Testis (tissue), 2 donors: Measurements from ENCODE around the gene RNF220.

Experiments used
- POLR2A ChIP-seq: fragments of 450-650 bp; IDR thresholded peaks from one replicate; pipeline ENCODE4 v1.6.1; 2017; ENCODE audit warnings: antibody characterized with exemption, mild to moderate bottlenecking, moderate library complexity
- TF ChIP-seq, protein P1 (sequence below), 3 experiments: fragments of 450-650 bp in 2 of 3; fragments of 200-600 bp in 1 of 3; sonication (generic) in 1 of 3; IDR thresholded peaks; one replicate each; pipeline ENCODE4 v1.5.1; 2016 to 2019; ENCODE audit warnings: antibody characterized with exemption in 3 of 3, mild to moderate bottlenecking in 2 of 3, moderate library complexity in 1 of 3

DNA sequence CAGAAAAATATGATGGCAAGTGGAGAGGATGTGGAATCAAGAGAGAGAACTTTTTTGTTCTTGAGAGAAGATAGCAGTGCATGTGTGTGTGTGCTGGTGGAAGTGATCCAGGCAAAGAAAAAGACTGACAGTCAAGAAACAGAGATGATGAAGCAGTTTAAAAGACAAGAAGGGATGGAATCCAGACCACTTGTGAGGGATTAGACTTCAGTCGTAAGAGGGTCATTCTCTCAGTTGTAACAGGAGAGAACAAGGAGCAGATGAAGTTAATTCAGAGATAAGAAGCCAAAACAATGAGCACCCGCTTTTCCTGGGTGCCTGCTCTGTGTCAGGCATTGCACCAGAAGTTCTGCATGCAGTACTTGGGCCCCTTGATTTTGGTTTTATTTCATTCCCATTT lies 76.6 kb downstream of the RNF220 start:
- TF ChIP-seq, protein P1, sequence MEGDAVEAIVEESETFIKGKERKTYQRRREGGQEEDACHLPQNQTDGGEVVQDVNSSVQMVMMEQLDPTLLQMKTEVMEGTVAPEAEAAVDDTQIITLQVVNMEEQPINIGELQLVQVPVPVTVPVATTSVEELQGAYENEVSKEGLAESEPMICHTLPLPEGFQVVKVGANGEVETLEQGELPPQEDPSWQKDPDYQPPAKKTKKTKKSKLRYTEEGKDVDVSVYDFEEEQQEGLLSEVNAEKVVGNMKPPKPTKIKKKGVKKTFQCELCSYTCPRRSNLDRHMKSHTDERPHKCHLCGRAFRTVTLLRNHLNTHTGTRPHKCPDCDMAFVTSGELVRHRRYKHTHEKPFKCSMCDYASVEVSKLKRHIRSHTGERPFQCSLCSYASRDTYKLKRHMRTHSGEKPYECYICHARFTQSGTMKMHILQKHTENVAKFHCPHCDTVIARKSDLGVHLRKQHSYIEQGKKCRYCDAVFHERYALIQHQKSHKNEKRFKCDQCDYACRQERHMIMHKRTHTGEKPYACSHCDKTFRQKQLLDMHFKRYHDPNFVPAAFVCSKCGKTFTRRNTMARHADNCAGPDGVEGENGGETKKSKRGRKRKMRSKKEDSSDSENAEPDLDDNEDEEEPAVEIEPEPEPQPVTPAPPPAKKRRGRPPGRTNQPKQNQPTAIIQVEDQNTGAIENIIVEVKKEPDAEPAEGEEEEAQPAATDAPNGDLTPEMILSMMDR (IDR thresholded peaks at IDR 0.05), result no peak
- no peak for TF ChIP-seq POLR2A
